DMS153 (cell line): ENCODE measurements around the gene MAPRE2.

Source experiments
- DNase-seq: peaks from one replicate; lab custom pipeline; 2025; lab: John Stamatoyannopoulos, UW

The MAPRE2 gene

GRCh38 chr18:35040988-35041814 lies at the start of gene MAPRE2:
Gene MAPRE2, plus strand, starts transcription at chr18:35041413. Its CDS starts 127 bp downstream, at chr18:35041540.
- peak; percentile 97 for DNase-seq

- DNase-seq: no peak
These were observed 49.7 kb upstream of the MAPRE2 start for GRCh38 chr18:34991561-34991960.

- DNase-seq: no peak
These were observed 47.9 kb upstream of the MAPRE2 start for GRCh38 chr18:34993289-34993688.

GRCh38 chr18:34995746-34996145 lies 45.5 kb upstream of the MAPRE2 start:
- DNase-seq: no peak

- DNase-seq: no peak
These were observed 42.6 kb upstream of the MAPRE2 start for GRCh38 chr18:34998661-34999060.

GRCh38 chr18:34999756-35000289 lies 41.4 kb upstream of the MAPRE2 start:
- no peak for DNase-seq

GRCh38 chr18:35000457-35000856 lies 40.8 kb upstream of the MAPRE2 start:
- DNase-seq: no peak

- DNase-seq: no peak
These were observed 39.1 kb upstream of the MAPRE2 start for GRCh38 chr18:35002120-35002519.

GRCh38 chr18:35005963-35006577 lies 35.1 kb upstream of the MAPRE2 start:
- DNase-seq: peak; percentile 36

- DNase-seq: no peak
These were observed 31.1 kb upstream of the MAPRE2 start for GRCh38 chr18:35010156-35010555.

GRCh38 chr18:35010993-35011392 lies 30.2 kb upstream of the MAPRE2 start:
- no peak for DNase-seq

GRCh38 chr18:35019933-35020332 lies 21.3 kb upstream of the MAPRE2 start:
- DNase-seq: no peak

GRCh38 chr18:35022426-35023001 lies 18.7 kb upstream of the MAPRE2 start:
- no peak for DNase-seq

- DNase-seq: no peak
These were observed 17.0 kb upstream of the MAPRE2 start for GRCh38 chr18:35024196-35024595.

GRCh38 chr18:35024965-35025364 lies 16.2 kb upstream of the MAPRE2 start:
- no peak for DNase-seq

- peak; percentile 11 for DNase-seq
These were observed 14.7 kb upstream of the MAPRE2 start for GRCh38 chr18:35026407-35027061.

GRCh38 chr18:35027206-35027605 lies 14.0 kb upstream of the MAPRE2 start:
- DNase-seq: no peak

- no peak for DNase-seq
These were observed 12.7 kb upstream of the MAPRE2 start for GRCh38 chr18:35028536-35028935.

- DNase-seq: no peak
These were observed 12.1 kb upstream of the MAPRE2 start for GRCh38 chr18:35029103-35029502.

- DNase-seq: no peak
These were observed 11.4 kb upstream of the MAPRE2 start for GRCh38 chr18:35029770-35030169.

- peak; percentile 63 for DNase-seq
These were observed 10.8 kb upstream of the MAPRE2 start for GRCh38 chr18:35030277-35030989.

- DNase-seq: no peak
These were observed 9.1 kb upstream of the MAPRE2 start for GRCh38 chr18:35032113-35032512.
